ENCODE measurements around the gene ARSG. TPM values are rescaled to one million over a fixed set of nuclear protein-coding genes. Genes with fewer than 3 reads are reported as not detected.

The ARSG gene
- polyA plus RNA-seq, 1 donor from 2014 or later: 16.9 TPM

- H4K20me1 ChIP-seq (ENCODE audit: insufficient read depth): no peaks in the 10 kb centered on the region
- no peaks in the 10 kb centered on the region for H3F3A ChIP-seq (ENCODE audit: insufficient read depth, low read length, poor library complexity, severe bottlenecking)
- no peak overlapping the region for H3K9ac ChIP-seq (ENCODE audit: low read length)
- H3K79me2 ChIP-seq (replicated peaks; ENCODE audit: insufficient read depth, low read length): no peaks in the 10 kb centered on the region
- no peak overlapping the region for H3K27ac ChIP-seq (ENCODE audit: low read length)
- no peak overlapping the region for H3K4me2 ChIP-seq (ENCODE audit: low read length)
- no peaks in the 10 kb centered on the region for H3K27me3 ChIP-seq (ENCODE audit: insufficient read depth, low read depth, low read length)
- H3K9me3 ChIP-seq (ENCODE audit: low read length): no peaks in the 10 kb centered on the region
- no peaks in the 10 kb centered on the region for H3K9me2 ChIP-seq (ENCODE audit: insufficient read depth, low read length)
- H2AFZ ChIP-seq (ENCODE audit: low read depth, low read length): no peak overlapping the region
- H3K36me3 ChIP-seq (ENCODE audit: insufficient read depth, low read length): no peaks in the 10 kb centered on the region
- no peak for TF ChIP-seq EZH2 (IDR thresholded peaks at IDR 0.05; ENCODE audit: borderline replicate concordance, insufficient read depth, low read length, poor library complexity, severe bottlenecking)
- no peak overlapping the region for H3K4me3 ChIP-seq (ENCODE audit: low read length)
Measured at GRCh38 chr17:68422821-68423220, 131.5 kb downstream of the ARSG start.

DNA sequence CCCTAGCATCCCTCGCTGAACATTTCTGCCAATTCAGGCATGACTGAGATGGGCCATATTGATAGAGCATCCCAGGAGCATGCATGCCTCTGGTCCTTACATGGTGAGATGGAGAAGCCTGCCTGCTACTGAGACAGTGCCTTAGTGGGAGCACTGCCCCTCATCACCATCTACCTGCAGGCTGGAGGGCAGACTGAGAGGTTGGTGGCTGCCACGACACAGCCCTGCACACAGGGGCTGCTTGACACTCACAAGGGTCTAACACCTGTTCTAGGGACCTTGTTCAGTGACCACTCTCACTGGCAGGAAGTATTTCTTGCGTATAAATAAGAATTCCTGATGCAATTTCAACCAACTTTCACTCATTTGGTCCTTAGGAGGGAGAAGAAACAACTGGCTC is 132.0 kb downstream of the ARSG start:
- H2AFZ ChIP-seq (ENCODE audit: low read depth, low read length): no peak overlapping the region
- no peaks in the 10 kb centered on the region for H3K79me2 ChIP-seq (replicated peaks; ENCODE audit: insufficient read depth, low read length)
- no peak overlapping the region for H3K9ac ChIP-seq (ENCODE audit: low read length)
- H3K27ac ChIP-seq (ENCODE audit: low read length): no peak overlapping the region
- TF ChIP-seq, protein P1, sequence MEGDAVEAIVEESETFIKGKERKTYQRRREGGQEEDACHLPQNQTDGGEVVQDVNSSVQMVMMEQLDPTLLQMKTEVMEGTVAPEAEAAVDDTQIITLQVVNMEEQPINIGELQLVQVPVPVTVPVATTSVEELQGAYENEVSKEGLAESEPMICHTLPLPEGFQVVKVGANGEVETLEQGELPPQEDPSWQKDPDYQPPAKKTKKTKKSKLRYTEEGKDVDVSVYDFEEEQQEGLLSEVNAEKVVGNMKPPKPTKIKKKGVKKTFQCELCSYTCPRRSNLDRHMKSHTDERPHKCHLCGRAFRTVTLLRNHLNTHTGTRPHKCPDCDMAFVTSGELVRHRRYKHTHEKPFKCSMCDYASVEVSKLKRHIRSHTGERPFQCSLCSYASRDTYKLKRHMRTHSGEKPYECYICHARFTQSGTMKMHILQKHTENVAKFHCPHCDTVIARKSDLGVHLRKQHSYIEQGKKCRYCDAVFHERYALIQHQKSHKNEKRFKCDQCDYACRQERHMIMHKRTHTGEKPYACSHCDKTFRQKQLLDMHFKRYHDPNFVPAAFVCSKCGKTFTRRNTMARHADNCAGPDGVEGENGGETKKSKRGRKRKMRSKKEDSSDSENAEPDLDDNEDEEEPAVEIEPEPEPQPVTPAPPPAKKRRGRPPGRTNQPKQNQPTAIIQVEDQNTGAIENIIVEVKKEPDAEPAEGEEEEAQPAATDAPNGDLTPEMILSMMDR (IDR thresholded peaks at IDR 0.05; ENCODE audit: poor library complexity, severe bottlenecking): no peak
- TF ChIP-seq RAD21 (conservative IDR thresholded peaks at IDR 0.05): no peak
- H3K36me3 ChIP-seq (ENCODE audit: insufficient read depth, low read length): no peaks in the 10 kb centered on the region
- H3K4me2 ChIP-seq (ENCODE audit: low read length): no peak overlapping the region
- no peaks in the 10 kb centered on the region for H3K9me3 ChIP-seq (ENCODE audit: low read length)
- H3K4me3 ChIP-seq (ENCODE audit: low read length): no peak overlapping the region
- H3K27me3 ChIP-seq (ENCODE audit: insufficient read depth, low read depth, low read length): no peaks in the 10 kb centered on the region
- no peaks in the 10 kb centered on the region for H3K9me2 ChIP-seq (ENCODE audit: insufficient read depth, low read length)
- no peaks in the 10 kb centered on the region for H4K20me1 ChIP-seq (ENCODE audit: insufficient read depth)
- H3F3A ChIP-seq (ENCODE audit: insufficient read depth, low read length, poor library complexity, severe bottlenecking): no peaks in the 10 kb centered on the region

- Histone ChIP-seq H3K79me2 (replicated peaks; ENCODE audit: insufficient read depth, low read length) (no peaks in the 10 kb centered on the region), H3K4me2 (ENCODE audit: low read length) (no peak overlapping the region), H3K4me3 (ENCODE audit: low read length) (no peak overlapping the region), H3F3A (ENCODE audit: insufficient read depth, low read length, poor library complexity, severe bottlenecking) (no peaks in the 10 kb centered on the region), H3K36me3 (ENCODE audit: insufficient read depth, low read length) (no peaks in the 10 kb centered on the region), H3K9ac (ENCODE audit: low read length) (no peak overlapping the region), H2AFZ (ENCODE audit: low read depth, low read length) (no peak overlapping the region), H4K20me1 (ENCODE audit: insufficient read depth) (no peaks in the 10 kb centered on the region), H3K27ac (ENCODE audit: low read length) (no peak overlapping the region), H3K9me2 (ENCODE audit: insufficient read depth, low read length) (no peaks in the 10 kb centered on the region), H3K9me3 (ENCODE audit: low read length) (no peaks in the 10 kb centered on the region), H3K27me3 (ENCODE audit: insufficient read depth, low read depth, low read length) (no peaks in the 10 kb centered on the region)
- TF ChIP-seq MXI1 (conservative IDR thresholded peaks at IDR 0.05; ENCODE audit: poor library complexity, severe bottlenecking) (no peak), EP300 (conservative IDR thresholded peaks at IDR 0.05; ENCODE audit: poor library complexity, severe bottlenecking) (no peak), EZH2 (IDR thresholded peaks at IDR 0.05; ENCODE audit: borderline replicate concordance, insufficient read depth, low read length, poor library complexity, severe bottlenecking) (no peak), RAD21 (conservative IDR thresholded peaks at IDR 0.05) (no peak)
- TF ChIP-seq, protein P1 (IDR thresholded peaks at IDR 0.05; ENCODE audit: poor library complexity, severe bottlenecking): no peak
Measured at GRCh38 chr17:68424203-68424602, 132.9 kb downstream of the ARSG start.
